Amniotic stem cell (primary cell): ENCODE results near the gene BRCA1.
"Not testable (repeated sequence)": the region's sequence is repeated elsewhere in the genome, so short reads cannot be mapped to it uniquely, and the experiment has no call there.

ENCODE experiments used
- DNase-seq: peaks from one replicate; lab custom pipeline; 2025; lab: John Stamatoyannopoulos, UW

BRCA1 gene

DNA sequence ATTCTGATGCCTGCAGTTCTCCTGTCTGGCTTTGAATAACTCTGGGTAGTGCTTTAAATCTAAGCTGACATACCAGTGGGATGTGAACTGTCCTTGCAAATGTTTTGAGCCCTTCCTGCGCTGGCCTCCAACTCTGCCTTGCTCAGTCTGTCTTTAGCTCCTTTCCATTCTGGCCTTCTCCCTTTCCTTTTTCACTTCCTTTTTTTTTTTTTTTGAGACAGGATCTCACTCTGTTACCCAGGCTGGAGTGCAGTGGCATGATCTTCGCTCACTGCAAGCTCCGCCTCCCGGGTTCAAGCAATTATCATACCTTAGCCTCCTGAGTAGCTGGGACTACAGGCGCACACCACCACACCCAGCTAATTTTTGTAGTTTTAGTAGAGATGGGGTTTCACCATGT, 8.3 kb upstream of the BRCA1 start:
- not testable (repeated sequence) for DNase-seq

DNA sequence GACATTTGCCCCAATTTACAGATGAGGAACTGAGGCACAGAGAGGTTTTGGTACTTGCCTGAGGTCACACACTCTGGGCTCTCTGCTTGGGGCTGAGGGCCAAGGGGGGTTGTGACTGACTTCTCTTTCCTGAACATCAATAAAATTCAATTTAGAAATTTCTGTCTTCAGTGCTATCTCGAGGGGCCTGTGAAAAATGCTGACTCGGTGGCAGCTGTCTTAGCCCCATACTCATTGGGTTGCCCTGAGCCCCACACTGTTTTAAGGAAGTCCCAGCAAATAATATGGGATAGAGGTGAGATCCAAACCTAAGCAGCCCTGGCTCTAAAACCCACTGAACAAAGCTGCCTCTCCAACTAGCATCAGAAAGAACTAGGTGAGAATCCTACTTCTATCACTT, 7.0 kb upstream of the BRCA1 start:
- no peak for DNase-seq

DNA sequence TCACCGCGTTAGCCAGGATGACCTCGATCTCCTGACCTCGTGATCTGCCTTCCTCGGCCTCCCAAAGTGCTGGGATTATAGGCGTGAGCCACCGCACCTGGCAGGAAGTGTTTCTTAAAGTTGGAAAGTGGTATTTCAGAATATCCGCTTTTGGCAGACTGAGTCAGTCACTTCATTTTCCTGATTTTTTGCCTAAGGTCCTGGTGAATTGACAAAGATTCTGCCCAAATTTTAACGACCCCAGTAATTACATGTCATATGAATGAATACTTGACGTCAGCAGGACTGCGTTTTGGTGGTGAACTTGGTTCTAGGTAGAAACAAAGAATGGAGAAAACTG, 4.5 kb upstream of the BRCA1 start:
- DNase-seq = no peak

DNA sequence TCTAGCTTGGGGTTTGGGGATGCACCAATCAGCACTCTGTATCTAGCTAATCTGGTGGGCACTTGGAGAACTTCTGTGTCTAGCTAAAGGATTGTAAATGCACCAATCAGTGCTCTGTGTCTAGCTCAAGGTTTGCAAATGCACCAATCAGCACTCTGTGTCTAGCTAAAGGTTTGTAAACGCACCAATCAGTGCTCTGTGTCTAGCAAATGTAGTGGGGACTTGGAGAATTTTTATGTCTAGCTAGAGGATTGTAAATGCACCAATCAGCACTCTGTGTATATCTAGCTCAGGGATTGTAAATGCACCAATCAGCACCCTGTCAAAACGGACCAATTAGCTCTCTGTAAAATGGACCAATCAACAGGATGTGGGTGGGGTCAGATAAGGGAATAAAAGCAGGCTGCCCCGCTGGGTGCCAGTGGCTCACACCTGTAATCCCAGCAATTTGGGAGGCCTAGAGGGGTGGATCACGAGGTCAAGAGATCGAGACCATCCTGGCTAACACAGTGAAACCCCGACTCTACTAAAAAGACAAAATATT, 2.2 kb upstream of the BRCA1 start:
- DNase-seq = not testable (repeated sequence)

DNA sequence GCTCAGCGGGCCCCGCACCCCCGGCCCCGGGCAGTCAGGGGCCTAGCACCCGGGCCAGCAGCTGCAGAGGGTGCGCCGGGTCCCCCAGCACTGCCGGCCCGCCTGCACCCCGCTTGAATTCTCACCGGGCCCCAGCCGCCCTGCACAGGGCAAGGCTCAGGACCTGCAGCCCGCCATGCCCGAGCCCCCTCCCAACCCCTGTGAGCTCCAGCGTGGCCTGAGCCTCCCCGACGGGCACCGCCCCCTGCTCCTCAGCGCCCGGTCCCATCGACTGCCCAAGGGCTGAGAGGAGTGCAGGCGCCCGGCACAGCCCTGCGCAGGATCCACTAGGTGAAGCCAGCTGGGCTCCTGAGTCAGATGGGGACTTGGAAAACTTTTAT, 1.7 kb upstream of the BRCA1 start:
- DNase-seq = no peak

DNA sequence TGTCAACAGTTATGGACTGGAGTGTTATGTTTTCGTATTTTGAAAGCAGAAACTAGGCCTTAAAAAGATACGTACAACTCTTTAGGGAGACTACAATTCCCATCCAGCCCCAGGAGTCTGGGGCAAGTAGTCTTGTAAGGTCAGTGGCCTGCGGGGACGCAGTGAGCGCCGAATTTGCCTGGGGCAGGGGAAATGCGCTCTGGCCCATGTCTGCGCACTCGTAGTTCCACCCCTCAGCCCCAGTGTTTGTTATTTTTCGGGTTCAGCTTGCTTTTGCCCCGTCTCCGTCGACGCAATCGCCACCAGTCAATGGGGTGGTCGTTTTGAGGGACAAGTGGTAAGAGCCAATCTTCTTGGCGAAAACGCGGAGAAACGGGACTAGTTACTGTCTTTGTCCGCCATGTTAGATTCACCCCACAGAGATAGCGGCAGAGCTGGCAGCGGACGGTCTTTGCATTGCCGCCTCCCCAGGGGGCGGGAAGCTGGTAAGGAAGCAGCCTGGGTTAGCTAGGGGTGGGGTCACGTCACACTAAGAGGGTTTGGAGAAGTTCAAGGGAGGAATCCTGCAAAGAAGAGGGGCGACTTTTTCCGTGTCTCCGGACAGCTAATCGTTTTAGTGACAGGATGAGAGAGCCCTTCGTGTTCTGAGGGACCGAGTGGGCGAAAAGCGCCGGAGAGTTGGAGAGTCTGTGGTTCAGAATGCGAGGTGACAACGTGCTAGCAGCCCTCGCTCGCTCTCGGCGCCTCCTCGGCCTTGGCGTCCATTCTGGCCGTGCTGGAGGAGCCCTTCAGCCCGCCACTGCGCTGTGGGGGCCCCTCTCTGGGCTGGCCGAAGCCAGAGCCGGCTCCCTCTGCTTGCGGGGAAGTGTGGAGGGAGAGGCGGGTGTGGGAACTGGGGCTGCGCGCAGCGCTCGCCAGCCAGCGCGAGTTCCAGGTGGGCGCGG, 1.1 kb upstream of the BRCA1 start:
- DNase-seq = no peak

DNA sequence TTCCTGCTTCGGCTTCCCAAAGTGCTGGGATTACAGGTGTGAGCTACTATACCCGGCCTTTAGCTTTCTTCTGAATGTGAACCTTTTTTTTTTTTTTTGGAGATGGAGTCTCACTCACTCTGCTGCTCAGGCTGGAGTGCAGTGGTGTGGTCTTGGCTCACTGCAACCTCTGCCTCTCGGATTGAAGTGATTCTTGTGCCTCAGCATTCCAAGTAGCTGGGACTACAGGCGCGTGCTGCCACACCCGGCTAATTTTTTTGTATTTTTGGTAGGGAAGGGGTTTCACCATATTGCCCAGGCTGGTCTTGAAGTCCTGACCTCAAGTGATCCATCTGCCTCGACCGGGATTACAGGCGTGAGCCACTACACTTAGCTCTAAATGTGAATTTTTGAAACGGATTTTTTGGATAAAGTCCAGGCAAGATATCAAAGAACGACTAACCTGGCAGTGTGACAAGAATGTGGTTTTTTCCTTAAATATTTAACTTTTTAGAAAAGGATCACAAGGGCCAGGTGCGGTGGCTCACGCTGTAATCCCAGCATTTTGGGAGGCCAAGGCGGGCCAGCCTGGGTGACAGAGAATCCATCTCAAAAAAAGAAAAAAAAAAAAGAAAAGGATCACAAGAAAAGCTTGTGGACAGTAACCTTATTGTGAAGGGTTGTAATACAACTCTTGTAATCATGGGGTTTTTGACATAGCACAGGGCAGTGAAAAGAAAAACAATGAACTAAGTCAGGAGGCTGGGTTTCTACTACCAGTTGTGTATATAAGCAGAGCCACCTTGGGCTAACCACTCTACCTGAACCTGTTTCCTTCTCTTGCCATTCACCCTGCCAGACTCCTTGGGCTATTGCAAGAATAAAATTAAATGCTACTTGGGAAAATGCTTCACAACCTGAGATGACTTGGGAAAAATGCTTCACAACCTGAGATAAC, 6.2 kb downstream of the BRCA1 start:
- DNase-seq = no peak

DNA sequence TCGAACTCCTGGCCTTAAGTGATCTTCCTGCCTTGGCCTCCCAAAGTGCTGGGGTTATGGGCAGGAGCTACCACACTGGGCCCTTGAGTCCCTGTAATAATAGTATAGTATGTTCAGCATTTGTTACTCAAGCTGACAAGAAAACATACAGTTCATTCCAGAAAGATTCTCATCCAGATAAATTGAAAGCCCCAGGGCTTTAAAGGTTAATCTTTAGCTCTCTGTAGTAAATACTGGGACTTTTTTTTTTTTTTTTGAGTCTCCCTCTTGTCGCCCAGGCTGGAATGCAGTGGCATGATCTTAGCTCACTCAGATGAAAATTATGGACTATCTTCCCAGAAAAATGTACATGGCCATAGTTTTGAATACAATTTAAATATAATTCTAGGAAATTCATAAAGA, 11.0 kb downstream of the BRCA1 start:
- DNase-seq = no peak

DNA sequence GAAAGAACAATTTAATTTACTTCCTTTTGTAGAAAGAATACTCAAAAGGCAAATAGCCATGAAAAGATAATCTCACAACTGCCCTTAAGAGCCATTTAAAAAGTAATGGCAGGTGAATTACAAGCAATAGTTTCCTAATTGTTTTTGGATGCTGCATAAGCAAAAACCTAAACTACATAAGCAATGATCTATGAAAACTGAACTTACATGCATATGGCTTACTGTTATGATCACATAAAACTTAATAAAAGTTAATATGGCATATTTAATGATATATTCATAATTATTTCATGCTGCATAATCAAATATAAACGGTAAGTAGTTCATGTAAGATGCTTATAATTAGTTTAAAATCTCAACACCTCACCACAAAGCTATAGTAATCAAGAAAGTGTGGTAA, 18.6 kb downstream of the BRCA1 start:
- no peak for DNase-seq

DNA sequence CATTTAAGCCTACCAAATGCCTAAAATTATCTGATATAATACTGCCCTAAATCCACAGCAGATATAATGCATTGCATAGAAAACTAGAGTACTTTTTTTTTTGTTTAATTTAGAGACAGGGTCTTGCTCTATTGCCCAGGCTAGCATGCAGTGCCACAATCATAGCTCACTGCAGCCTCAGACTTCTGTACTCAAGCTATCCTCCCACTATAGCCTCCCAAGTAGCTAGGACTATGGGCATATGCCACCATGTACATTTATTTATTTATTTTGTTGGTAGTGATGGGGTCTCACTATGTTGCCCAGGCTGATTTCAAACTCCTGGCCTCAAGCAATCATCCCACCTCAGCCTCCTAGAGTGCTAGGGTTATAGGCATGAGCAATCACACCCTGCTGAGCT, 20.0 kb downstream of the BRCA1 start:
- DNase-seq = no peak

DNA sequence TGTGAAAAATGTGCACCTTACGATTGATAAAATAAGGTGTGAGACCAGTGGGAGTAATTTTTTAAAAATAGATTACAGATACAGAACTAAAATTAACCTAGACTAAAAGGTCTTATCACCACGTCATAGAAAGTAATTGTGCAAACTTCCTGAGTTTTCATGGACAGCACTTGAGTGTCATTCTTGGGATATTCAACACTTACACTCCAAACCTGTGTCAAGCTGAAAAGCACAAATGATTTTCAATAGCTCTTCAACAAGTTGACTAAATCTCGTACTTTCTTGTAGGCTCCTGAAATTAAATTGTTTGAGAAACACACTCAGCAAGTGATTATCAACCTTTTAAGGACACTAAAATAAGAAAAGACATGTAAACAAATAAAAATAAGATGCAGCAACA, 20.5 kb downstream of the BRCA1 start:
- DNase-seq = no peak

DNA sequence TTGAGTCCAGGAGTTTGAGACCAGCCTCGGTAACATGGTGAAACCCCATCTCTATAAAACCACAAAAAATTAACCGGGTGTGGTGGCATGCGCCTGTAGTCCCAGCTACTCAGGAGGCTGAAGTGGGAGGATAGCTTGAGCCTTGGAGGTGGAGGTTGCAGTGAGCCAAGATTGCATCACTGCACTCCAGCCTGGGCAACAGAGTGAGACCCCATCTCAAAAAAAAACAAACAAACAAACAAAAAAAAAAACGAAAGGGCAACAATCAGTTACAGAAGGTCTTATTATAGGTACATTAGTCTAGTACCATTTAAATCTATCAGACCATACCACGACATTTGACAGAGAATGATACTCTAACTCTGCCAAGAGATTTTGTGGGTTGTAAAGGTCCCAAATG, 29.8 kb downstream of the BRCA1 start:
- not testable (repeated sequence) for DNase-seq

DNA sequence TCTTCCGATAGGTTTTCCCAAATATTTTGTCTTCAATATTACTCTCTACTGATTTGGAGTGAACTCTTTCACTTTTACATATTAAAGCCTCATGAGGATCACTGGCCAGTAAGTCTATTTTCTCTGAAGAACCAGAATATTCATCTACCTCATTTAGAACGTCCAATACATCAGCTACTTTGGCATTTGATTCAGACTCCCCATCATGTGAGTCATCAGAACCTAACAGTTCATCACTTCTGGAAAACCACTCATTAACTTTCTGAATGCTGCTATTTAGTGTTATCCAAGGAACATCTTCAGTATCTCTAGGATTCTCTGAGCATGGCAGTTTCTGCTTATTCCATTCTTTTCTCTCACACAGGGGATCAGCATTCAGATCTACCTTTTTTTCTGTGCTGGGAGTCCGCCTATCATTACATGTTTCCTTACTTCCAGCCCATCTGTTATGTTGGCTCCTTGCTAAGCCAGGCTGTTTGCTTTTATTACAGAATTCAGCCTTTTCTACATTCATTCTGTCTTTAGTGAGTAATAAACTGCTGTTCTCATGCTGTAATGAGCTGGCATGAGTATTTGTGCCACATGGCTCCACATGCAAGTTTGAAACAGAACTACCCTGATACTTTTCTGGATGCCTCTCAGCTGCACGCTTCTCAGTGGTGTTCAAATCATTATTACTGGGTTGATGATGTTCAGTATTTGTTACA, 30.9 kb downstream of the BRCA1 start:
- DNase-seq = no peak

DNA sequence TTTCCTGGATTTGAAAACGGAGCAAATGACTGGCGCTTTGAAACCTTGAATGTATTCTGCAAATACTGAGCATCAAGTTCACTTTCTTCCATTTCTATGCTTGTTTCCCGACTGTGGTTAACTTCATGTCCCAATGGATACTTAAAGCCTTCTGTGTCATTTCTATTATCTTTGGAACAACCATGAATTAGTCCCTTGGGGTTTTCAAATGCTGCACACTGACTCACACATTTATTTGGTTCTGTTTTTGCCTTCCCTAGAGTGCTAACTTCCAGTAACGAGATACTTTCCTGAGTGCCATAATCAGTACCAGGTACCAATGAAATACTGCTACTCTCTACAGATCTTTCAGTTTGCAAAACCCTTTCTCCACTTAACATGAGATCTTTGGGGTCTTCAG, 32.3 kb downstream of the BRCA1 start:
- no peak for DNase-seq

DNA sequence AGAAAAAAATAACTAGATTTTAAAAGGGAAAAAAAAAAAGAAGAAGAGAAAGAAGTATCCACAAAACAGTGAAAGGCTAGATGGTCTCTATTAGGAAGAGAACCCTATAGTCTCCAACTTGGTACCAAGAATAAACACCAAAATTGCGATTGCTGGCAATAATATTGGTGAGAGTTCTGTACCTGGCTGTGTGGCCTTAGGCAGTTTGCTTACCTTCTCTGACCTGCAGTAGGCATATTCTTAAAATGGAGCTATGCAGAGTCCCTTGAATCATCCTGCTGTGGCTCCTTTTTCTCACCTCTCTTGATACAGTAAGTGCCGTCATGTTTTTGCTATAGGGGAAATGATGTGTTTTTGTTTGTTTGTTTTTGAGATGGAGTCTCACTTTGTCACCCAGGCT, 35.1 kb downstream of the BRCA1 start:
- no peak for DNase-seq

DNA sequence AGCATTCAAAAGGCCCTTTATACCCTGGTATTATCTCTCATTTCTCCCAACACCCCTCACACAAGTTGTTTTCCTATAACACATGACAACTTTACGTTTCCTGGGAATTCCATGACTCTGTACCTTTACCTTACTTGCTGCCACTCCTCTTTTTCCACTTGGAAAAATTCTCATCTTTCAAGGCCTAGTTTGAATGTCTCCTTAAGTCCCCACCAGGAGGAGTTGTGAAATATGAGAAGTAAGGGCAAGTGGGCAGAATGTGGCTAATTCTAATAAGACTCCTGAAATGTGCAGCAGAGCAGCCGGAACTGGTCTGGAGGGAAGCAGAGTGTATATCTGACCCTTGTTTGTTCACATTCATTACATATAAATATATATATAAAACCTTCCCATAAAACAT, 39.7 kb downstream of the BRCA1 start:
- DNase-seq = no peak

DNA sequence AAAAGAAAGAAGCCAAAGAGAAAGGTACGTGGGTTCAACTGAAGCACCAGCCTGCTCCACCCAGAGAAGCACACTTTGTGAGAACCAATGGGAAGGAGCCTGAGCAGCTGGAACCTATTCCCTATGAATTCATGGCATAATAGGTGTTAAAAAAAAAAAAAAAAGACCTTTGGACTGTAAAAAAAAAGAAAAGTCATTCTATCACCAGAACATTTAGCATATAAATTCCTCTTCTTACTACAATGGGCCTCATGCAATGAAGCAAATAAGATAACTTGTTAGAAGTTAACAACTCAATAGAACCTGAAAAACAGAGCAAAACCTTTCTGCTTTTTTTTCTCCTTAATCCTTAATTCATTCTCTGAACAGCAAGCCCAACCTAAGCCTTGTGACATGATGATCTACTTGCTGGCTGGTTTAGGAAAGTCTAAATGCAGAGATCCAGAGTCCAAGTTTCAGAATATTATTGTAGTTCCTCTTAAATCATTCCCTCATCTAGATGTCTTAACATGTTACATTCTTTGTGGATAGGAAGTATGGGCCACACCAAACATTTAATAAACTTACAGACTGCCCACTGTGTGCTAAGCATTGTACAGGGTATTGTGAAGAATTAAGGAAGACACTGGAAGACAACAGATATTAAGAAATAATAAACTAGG, 45.4 kb downstream of the BRCA1 start:
- no peak for DNase-seq

DNA sequence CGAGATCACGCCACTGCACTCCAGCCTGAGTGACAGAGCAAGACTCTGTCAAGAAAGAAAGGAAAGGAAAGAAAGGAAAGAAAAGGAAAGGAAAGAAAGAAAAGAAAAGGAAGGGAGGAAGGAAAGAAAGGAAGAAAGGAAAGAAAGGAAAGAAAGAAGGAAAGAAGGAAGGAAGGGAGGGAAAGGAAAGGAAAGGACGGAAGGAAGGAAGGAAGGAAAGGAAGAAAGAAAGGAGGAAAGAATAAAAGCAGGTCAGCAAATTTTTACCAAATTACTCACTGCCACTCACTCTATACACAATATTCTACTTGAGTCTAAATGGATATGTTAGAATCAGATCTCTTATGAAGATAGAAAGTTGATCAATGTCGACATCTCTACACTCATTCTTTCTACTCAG, 50.3 kb downstream of the BRCA1 start:
- DNase-seq = no peak

DNA sequence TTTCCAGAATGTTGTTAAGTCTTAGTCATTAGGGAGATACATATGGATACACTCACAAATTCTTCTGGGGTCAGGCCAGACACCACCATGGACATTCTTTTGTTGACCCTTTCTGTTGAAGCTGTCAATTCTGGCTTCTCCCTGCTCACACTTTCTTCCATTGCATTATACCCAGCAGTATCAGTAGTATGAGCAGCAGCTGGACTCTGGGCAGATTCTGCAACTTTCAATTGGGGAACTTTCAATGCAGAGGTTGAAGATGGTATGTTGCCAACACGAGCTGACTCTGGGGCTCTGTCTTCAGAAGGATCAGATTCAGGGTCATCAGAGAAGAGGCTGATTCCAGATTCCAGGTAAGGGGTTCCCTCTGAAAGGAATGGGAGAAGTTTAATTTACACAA, 54.3 kb downstream of the BRCA1 start:
- DNase-seq = no peak

DNA sequence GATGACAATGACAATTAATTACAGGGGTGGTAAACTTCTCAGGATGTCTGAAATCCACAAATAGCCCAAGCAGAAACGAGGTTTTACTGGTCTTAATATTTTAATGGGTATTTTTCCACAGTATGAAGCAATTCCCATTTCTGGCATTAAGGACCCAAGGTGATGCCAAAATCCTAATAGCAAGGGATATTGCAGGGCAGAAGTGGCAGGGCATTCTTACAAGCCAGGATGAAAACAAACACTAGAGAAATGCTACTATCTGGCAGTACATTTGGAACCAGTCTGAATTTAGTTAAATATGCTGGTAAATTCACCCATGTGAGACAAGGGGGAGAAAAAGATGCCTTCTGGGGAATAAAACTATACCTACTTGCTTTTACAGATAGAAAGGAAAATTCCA, 54.9 kb downstream of the BRCA1 start:
- DNase-seq = no peak

DNA sequence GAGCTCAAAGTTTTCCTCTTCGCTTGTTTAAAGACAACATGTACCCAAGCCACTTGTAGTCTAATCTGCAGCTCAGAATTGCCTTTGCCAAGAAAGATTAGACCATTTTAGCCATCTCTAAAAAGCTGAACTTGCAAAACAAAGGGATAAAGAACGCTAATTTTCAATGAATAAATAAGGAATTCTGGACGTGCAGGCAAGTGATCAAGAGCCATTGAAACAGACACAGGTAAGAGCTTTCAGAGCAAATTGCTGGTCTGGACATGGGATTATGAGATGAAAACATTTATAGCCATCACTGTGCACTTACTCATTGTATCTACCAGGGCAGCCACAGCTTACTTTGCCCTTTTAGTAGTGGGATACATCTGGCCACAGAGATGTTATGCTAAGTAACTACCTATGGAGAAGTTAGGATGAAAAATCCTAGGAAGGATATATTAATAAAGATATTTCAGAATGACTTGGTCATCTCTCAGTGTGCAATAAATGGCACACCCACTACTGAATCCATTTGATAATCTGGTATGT, 55.7 kb downstream of the BRCA1 start:
- no peak for DNase-seq
